ENCODE results near the gene ACE2.

Gene ACE2

GRCh38 chrX:15566244-15566643 lies 34.5 kb downstream of the ACE2 start:
- TF ChIP-seq CTCF (IDR thresholded peaks at IDR 0.05; ENCODE audit: low read depth, low read length, missing control alignments) = no peak
- DNase-seq (ENCODE audit: extremely low read depth, low read depth) = no peak
- no peak overlapping the region for H3K4me3 ChIP-seq (replicated peaks; ENCODE audit: low read depth, low read length)

- DNase-seq (ENCODE audit: extremely low read depth, low read depth) = peak; percentile 33
- TF ChIP-seq CTCF (IDR thresholded peaks at IDR 0.05; ENCODE audit: low read depth, low read length, missing control alignments) = peak; percentile 56
- no peak overlapping the region for H3K4me3 ChIP-seq (replicated peaks; ENCODE audit: low read depth, low read length)
These were observed 35.7 kb downstream of the ACE2 start for GRCh38 chrX:15564981-15565579.

- H3K4me3 ChIP-seq (replicated peaks; ENCODE audit: low read depth, low read length) = no peak overlapping the region
- TF ChIP-seq CTCF (IDR thresholded peaks at IDR 0.05; ENCODE audit: low read depth, low read length, missing control alignments) = no peak
- no peak for DNase-seq (ENCODE audit: extremely low read depth, low read depth)
These were observed 37.7 kb downstream of the ACE2 start for GRCh38 chrX:15563056-15563455.

- H3K4me3 ChIP-seq (replicated peaks; ENCODE audit: low read depth, low read length) = no peak overlapping the region
- DNase-seq (ENCODE audit: extremely low read depth, low read depth) = no peak
- TF ChIP-seq CTCF (IDR thresholded peaks at IDR 0.05; ENCODE audit: low read depth, low read length, missing control alignments) = no peak
These were observed 39.8 kb downstream of the ACE2 start for GRCh38 chrX:15560924-15561323.

GRCh38 chrX:15559227-15559626 lies 41.5 kb downstream of the ACE2 start:
- no peak for TF ChIP-seq CTCF (IDR thresholded peaks at IDR 0.05; ENCODE audit: low read depth, low read length, missing control alignments)
- DNase-seq (ENCODE audit: extremely low read depth, low read depth) = no peak
- no peak overlapping the region for H3K4me3 ChIP-seq (replicated peaks; ENCODE audit: low read depth, low read length)

- no peak for TF ChIP-seq CTCF (IDR thresholded peaks at IDR 0.05; ENCODE audit: low read depth, low read length, missing control alignments)
- no peak overlapping the region for H3K4me3 ChIP-seq (replicated peaks; ENCODE audit: low read depth, low read length)
- DNase-seq (ENCODE audit: extremely low read depth, low read depth) = no peak
These were observed 51.4 kb downstream of the ACE2 start for GRCh38 chrX:15549189-15550012.

Data from HFF-Myc (cell line).